ENCODE results near the gene FANCI.

The FANCI gene

GRCh38 chr15:89353991-89354390 is 110.2 kb downstream of the FANCI start:
- no peak for TF ChIP-seq CTCF (IDR thresholded peaks at IDR 0.05; ENCODE audit: low read depth, low read length, missing control alignments)
- H3K4me3 ChIP-seq (ENCODE audit: low read depth, low read length) = no peak overlapping the region
- in situ Hi-C loops (cut with HindIII; ENCODE audit: low sequenced_read_pairs) = no loop called here
- no peak for DNase-seq (ENCODE audit: low read depth)

DNA sequence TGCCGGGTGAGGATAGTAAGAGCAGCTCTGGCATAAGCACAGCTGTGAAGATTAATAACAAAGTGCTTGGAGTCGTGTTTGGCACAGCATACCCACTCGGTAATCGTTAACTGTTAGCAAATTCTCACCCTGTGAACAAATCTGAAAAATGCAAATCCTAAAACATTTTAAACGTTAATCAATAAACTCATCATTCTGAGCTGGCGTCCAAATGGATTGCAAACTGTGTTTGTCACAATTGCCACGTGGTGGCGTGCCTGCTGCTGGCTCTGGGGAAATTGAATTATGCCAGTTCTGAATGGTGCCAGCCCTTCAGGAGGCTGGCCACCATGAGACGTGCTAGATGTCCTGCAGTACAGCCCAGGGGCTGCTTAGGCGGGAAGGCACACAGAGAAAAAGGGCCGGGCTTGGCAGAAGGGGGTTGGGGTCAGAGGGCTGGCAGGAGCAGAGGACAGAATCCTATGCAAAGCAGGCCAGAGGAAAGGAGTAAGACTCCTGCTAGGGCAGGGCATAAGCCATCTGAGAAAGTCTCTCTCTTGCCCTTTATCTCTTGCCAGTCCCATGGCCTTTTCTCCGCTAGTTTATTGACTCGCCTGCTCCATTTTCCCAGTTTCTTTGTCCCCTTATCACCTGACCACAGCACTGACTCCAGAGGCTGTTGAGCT is 113.0 kb downstream of the FANCI start:
- peak; percentile 58 for TF ChIP-seq CTCF (IDR thresholded peaks at IDR 0.05; ENCODE audit: low read depth, low read length, missing control alignments)
- DNase-seq (ENCODE audit: low read depth) = no peak
- H3K4me3 ChIP-seq (ENCODE audit: low read depth, low read length) = no peak overlapping the region
- in situ Hi-C loops (cut with HindIII; ENCODE audit: low sequenced_read_pairs) = loop anchor here (5.0 kb wide), 2 partner anchors 36 to 81 kb away; no protein-coding TSS in a partner anchor

DNA sequence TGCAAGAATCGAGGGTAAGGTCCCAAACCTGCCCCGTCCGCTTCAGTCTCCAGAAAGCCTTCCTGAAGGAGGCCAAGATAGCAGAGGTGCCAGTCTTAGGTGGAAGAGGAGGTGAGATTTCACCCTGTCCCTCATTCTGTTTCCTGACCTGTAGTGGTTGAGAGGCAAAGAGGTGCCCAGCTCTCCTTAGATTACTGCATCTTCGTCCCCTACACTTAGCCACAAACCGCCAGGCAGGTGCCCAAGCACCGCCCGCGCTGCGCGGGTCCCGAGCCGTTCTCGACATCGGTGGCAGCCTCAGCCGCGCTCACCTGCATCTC is 114.6 kb downstream of the FANCI start:
- no peak for DNase-seq (ENCODE audit: low read depth)
- in situ Hi-C loops (cut with HindIII; ENCODE audit: low sequenced_read_pairs) = loop anchor here (5.0 kb wide), 2 partner anchors 34 to 79 kb away; no protein-coding TSS in a partner anchor
- peak overlapping the region; percentile 33 for H3K4me3 ChIP-seq (ENCODE audit: low read depth, low read length)
- no peak for TF ChIP-seq CTCF (IDR thresholded peaks at IDR 0.05; ENCODE audit: low read depth, low read length, missing control alignments)

DNA sequence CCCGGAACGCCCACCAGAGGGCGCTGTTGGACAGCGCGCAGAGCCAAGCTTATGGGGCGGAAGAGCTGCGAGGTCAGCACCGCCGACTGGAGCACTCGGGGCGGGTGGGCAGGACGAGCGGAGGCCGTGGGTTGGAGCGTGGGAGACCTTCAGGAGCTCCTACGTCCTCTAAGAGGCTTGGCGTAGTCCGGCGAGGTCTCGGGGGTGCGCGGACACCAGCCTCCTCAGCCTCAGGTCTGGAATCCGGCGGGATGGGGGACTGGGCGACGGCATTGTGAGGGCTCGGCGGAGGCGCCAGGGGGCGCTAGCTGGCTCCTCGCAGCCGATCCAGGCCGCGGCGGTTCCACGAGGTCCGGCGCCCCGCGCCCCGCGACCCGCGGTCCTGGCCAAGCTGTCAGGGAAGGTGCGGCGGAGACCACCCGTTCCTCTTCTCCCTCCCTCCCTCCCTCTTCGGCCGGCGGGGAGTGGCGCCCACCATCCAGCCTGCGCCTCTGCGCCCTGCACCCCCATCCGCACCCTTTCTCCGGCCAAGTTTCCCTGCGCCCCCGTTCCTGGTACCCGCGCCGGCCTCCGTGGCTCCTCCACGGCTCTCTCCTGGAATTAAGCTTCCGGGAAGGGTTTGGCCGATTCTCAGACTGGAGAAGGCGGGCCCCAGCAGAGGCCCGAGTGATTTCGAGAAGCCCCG is 115.1 kb downstream of the FANCI start:
- DNase-seq (ENCODE audit: low read depth) = peak; percentile 23
- peak; percentile 78 for TF ChIP-seq CTCF (IDR thresholded peaks at IDR 0.05; ENCODE audit: low read depth, low read length, missing control alignments)
- peak overlapping the region; percentile 33 for H3K4me3 ChIP-seq (ENCODE audit: low read depth, low read length)
- in situ Hi-C loops (cut with HindIII; ENCODE audit: low sequenced_read_pairs) = loop anchor here (5.0 kb wide), 2 partner anchors 33 to 78 kb away; no protein-coding TSS in a partner anchor

- no peak overlapping the region for H3K4me3 ChIP-seq (ENCODE audit: low read depth, low read length)
- in situ Hi-C loops (cut with HindIII; ENCODE audit: low sequenced_read_pairs) = loop anchor here (5.0 kb wide), 2 partner anchors 33 to 78 kb away; no protein-coding TSS in a partner anchor
- no peak for DNase-seq (ENCODE audit: low read depth)
- TF ChIP-seq CTCF (IDR thresholded peaks at IDR 0.05; ENCODE audit: low read depth, low read length, missing control alignments) = no peak
These were observed 115.9 kb downstream of the FANCI start for GRCh38 chr15:89359471-89360293.

DNA sequence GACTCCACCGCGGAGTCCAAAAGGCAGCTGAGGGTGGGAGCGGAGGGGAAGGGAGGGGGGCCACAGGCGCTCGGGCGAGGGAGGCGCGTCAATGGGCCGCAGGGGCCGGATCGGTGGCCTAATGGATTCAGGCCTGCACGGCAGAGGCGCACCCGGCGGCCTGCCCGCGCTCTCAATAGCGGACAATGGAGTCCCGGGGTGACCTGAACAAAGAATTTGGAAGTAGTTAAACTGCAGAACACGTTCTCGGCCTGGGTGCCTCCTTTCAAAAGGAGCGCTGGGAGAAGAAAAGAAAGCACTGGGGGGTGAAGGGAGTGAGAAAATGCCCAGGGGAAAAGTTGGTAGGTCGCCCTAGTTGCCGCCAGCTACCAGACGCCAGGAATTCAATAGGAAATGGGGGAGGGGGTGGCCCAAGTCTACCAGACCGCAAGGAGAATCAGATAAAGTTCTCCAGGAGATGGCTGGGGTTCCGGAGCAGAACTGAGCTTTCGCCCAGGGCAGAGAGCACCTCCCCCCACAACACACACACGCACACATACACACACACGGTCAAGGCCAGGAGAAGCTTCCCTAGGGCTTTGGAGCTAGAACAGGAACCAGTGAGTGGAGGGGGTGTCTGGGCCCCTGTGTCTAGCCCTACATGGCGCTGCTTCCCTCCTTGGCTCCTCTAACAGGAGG is 116.7 kb downstream of the FANCI start:
- no peak for TF ChIP-seq CTCF (IDR thresholded peaks at IDR 0.05; ENCODE audit: low read depth, low read length, missing control alignments)
- H3K4me3 ChIP-seq (ENCODE audit: low read depth, low read length) = no peak overlapping the region
- DNase-seq (ENCODE audit: low read depth) = no peak
- in situ Hi-C loops (cut with HindIII; ENCODE audit: low sequenced_read_pairs) = no loop called here
